PC-3 (cell line): ENCODE data around the gene DYRK3.

ENCODE experiments used
- EZH2 ChIP-seq: fragments of 300-600 bp; sonication (generic); IDR thresholded peaks from one replicate; pipeline ENCODE4 v1.6.1; 2017; ENCODE audit warnings: antibody characterized with exemption, mild to moderate bottlenecking, low read length; ENCODE audit not compliant: unreplicated experiment
- EZH2phosphoT487 ChIP-seq: fragments of 300-600 bp; sonication (generic); IDR thresholded peaks from 2 replicates; pipeline ENCODE4 v1.6.1; 2018; ENCODE audit warnings: mild to moderate bottlenecking, antibody characterized with exemption, low read length, borderline replicate concordance
- TF ChIP-seq, protein P1 (sequence below): fragments of 300-600 bp; sonication (generic); conservative IDR thresholded peaks from 2 replicates; pipeline ENCODE4 v1.5.1; 2017; ENCODE audit warnings: antibody characterized with exemption, low read depth, mild to moderate bottlenecking, low read length

GRCh38 chr1:206681359-206681758 is 46.0 kb downstream of the DYRK3 start:
- TF ChIP-seq, protein P1, sequence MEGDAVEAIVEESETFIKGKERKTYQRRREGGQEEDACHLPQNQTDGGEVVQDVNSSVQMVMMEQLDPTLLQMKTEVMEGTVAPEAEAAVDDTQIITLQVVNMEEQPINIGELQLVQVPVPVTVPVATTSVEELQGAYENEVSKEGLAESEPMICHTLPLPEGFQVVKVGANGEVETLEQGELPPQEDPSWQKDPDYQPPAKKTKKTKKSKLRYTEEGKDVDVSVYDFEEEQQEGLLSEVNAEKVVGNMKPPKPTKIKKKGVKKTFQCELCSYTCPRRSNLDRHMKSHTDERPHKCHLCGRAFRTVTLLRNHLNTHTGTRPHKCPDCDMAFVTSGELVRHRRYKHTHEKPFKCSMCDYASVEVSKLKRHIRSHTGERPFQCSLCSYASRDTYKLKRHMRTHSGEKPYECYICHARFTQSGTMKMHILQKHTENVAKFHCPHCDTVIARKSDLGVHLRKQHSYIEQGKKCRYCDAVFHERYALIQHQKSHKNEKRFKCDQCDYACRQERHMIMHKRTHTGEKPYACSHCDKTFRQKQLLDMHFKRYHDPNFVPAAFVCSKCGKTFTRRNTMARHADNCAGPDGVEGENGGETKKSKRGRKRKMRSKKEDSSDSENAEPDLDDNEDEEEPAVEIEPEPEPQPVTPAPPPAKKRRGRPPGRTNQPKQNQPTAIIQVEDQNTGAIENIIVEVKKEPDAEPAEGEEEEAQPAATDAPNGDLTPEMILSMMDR = no peak
- TF ChIP-seq EZH2 = no peak
- TF ChIP-seq EZH2phosphoT487 = no peak
